Keratinocyte (primary cell): ENCODE data around the gene FAM107B. TPM values are rescaled to one million over a fixed set of nuclear protein-coding genes. Genes with fewer than 3 reads are reported as not detected.

ENCODE experiments used
- DNase-seq: peaks from one replicate; pipeline ENCODE4 v3.0.0-alpha.2; 2011; ENCODE audit warnings: low read depth, missing footprints, low spot score
- FAIRE-seq: peaks from 2 replicates; lab custom pipeline; 2011; peaks lifted over from hg19 to GRCh38; lab: Jason Lieb, UNC
- H2AFZ ChIP-seq: 2 replicates; pipeline ENCODE4 v1.6.0; 2012; ENCODE audit warnings: low read length, control low read depth, inconsistent platforms; ENCODE audit not compliant: control insufficient read depth
- H3K27ac ChIP-seq: 2 replicates; pipeline ENCODE4 v1.5.1; 2011; ENCODE audit warnings: low read length; ENCODE audit not compliant: control insufficient read depth, insufficient read depth
- H3K27me3 ChIP-seq: 3 replicates; pipeline ENCODE4 v1.6.0; 2011; ENCODE audit warnings: low read length; ENCODE audit not compliant: control insufficient read depth, insufficient read depth; ENCODE audit errors: extremely low read depth
- H3K36me3 ChIP-seq, 2 experiments: 2 replicates in 1 of 2; 3 replicates in 1 of 2; pipeline ENCODE4 v1.5.1; 2011; ENCODE audit warnings: low read length in 2 of 2, mild to moderate bottlenecking in 1 of 2; ENCODE audit not compliant: control insufficient read depth in 2 of 2, insufficient read depth in 2 of 2; ENCODE audit errors: extremely low read depth in 1 of 2
- H3K4me1 ChIP-seq: 3 replicates; pipeline ENCODE4 v1.5.1; 2011; ENCODE audit warnings: low read length; ENCODE audit not compliant: control insufficient read depth, insufficient read depth; ENCODE audit errors: extremely low read depth
- H3K4me2 ChIP-seq: 3 replicates; pipeline ENCODE4 v1.6.0; 2011; ENCODE audit warnings: low read depth, low read length; ENCODE audit not compliant: control insufficient read depth, insufficient read depth; ENCODE audit errors: extremely low read depth
- H3K4me3 ChIP-seq, 3 experiments: fragments of 200-600 bp in 1 of 3; sonication (generic) in 1 of 3; 2 replicates in 2 of 3; 3 replicates in 1 of 3; pipeline ENCODE4 v1.5.1; 2011 to 2016; ENCODE audit warnings: low read length in 3 of 3, mild to moderate bottlenecking in 3 of 3, control low read depth in 2 of 3, inconsistent platforms in 1 of 3, low read depth in 1 of 3, mixed read lengths in 1 of 3, mixed run types in 1 of 3, moderate library complexity in 1 of 3; ENCODE audit not compliant: control insufficient read depth in 2 of 3, insufficient read depth in 2 of 3; ENCODE audit errors: extremely low read depth in 1 of 3
- H3K79me2 ChIP-seq: 2 replicates; pipeline ENCODE4 v1.6.0; 2012; ENCODE audit warnings: low read length; ENCODE audit not compliant: control insufficient read depth, insufficient read depth
- H3K9ac ChIP-seq: 3 replicates; pipeline ENCODE4 v1.6.0; 2011; ENCODE audit warnings: low read length; ENCODE audit not compliant: control insufficient read depth, insufficient read depth; ENCODE audit errors: extremely low read depth
- H3K9me1 ChIP-seq: 3 replicates; pipeline ENCODE4 v1.6.0; 2011; ENCODE audit warnings: low read length; ENCODE audit not compliant: control insufficient read depth, insufficient read depth; ENCODE audit errors: extremely low read depth
- H3K9me3 ChIP-seq: 2 replicates; pipeline ENCODE4 v1.5.1; 2012; ENCODE audit warnings: low read depth, low read length; ENCODE audit not compliant: control insufficient read depth
- H4K20me1 ChIP-seq: 3 replicates; pipeline ENCODE4 v1.6.0; 2011; ENCODE audit warnings: low read length; ENCODE audit not compliant: control insufficient read depth, insufficient read depth; ENCODE audit errors: extremely low read depth
- CTCF ChIP-seq, 3 experiments: IDR thresholded peaks in 1 of 3; conservative IDR thresholded peaks in 1 of 3; optimal IDR thresholded peaks in 1 of 3; 2 replicates in 2 of 3; 3 replicates in 1 of 3; pipeline versions ENCODE3 to v1.5.1; 2011; ENCODE audit warnings: low read length in 3 of 3, mild to moderate bottlenecking in 3 of 3, moderate library complexity in 2 of 3, control low read depth in 1 of 3, inconsistent platforms in 1 of 3; ENCODE audit not compliant: insufficient read depth in 2 of 3; ENCODE audit errors: extremely low read depth in 1 of 3
- EZH2 ChIP-seq: IDR thresholded peaks from one replicate; pipeline ENCODE4 v1.6.1; 2012; ENCODE audit warnings: inconsistent platforms, mild to moderate bottlenecking, low read length, moderate library complexity
- dilution Hi-C: fragments of 300-500 bp; cut with MboI; formaldehyde crosslinking; loops from one replicate; pipeline ENCODE4 v1.7.0; 2020; ENCODE audit warnings: low sequenced_read_pairs; ENCODE audit not compliant: extremely low pct_ligation_motif_present
- polyA plus RNA-seq, 5 experiments: library from polyadenylated mRNA; depleted of rRNA in 3 of 5; stranded (reverse) in 3 of 5; stranded (forward) in 1 of 5; unstranded in 1 of 5; fragments of >200 nt; gene quantifications; 1 replicate in 1 of 5; 2 replicates in 3 of 5; 3 replicates in 1 of 5; pipeline versions ENCODE4 v1.2.1 to v1.2.3, GENCODE V29; 2011 to 2012; ENCODE audit warnings: missing spikeins in 2 of 5, low read depth in 1 of 5, low replicate concordance in 1 of 5

FAM107B gene
- polyA plus RNA-seq, 1 donor (not counting 4 experiments of a cell fraction or from before 2014, with no cell fraction given), result 8.7 TPM

- Histone ChIP-seq H3K4me2 (no peak overlapping the region), H3K36me3 (no peaks in the 10 kb centered on the region), H3K4me1 (no peaks in the 10 kb centered on the region), H3K27ac (no peak overlapping the region), H3K79me2 (no peaks in the 10 kb centered on the region), H4K20me1 (no peaks in the 10 kb centered on the region), H3K9me1 (no peaks in the 10 kb centered on the region), H2AFZ (no peak overlapping the region), H3K4me3 (no peak overlapping the region), H3K27me3 (no peaks in the 10 kb centered on the region), H3K9me3 (no peaks in the 10 kb centered on the region), H3K9ac (no peak overlapping the region)
- TF ChIP-seq CTCF (optimal IDR thresholded peaks at IDR 0.05 in 1 of 3, IDR thresholded peaks at IDR 0.05 in 1 of 3, conservative IDR thresholded peaks at IDR 0.05 in 1 of 3; ENCODE audit: extremely low read depth in 1 of 3, insufficient read depth in 2 of 3, low read length in 3 of 3), result no peak
- TF ChIP-seq EZH2, result no peak
- DNase-seq (no peak), FAIRE-seq (no peak)
- dilution Hi-C loops, result no loop called here
These were observed 274.4 kb downstream of the FAM107B start for GRCh38 chr10:14500172-14500765.

DNA sequence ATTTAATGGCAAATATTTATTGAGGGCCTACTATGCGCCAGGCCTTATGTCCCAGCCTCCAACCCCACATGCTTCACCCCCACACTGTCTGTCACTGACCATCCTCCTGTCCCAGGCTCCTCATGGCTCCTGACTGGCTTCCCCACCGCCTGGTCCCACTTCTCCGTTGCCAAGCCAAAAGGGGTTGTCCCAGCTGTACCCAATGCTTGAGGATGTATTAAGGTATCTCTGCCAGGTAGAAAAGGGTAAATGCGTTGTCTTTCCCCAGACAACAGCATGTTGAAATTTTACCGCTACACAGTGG is 275.1 kb downstream of the FAM107B start:
- no peak overlapping the region for H2AFZ ChIP-seq
- no peak overlapping the region for H3K27ac ChIP-seq
- no peaks in the 10 kb centered on the region for H3K79me2 ChIP-seq
- H4K20me1 ChIP-seq, result no peaks in the 10 kb centered on the region
- no peak overlapping the region for H3K9ac ChIP-seq
- H3K36me3 ChIP-seq, result no peaks in the 10 kb centered on the region
- no peaks in the 10 kb centered on the region for H3K9me3 ChIP-seq
- H3K4me1 ChIP-seq, result no peaks in the 10 kb centered on the region
- dilution Hi-C loops, result no loop called here
- DNase-seq (no peak), FAIRE-seq (no peak)
- no peak overlapping the region for H3K4me3 ChIP-seq
- no peak overlapping the region for H3K4me2 ChIP-seq
- no peaks in the 10 kb centered on the region for H3K27me3 ChIP-seq
- H3K9me1 ChIP-seq, result no peaks in the 10 kb centered on the region
- TF ChIP-seq EZH2 (no peak), CTCF (optimal IDR thresholded peaks at IDR 0.05 in 1 of 3, IDR thresholded peaks at IDR 0.05 in 1 of 3, conservative IDR thresholded peaks at IDR 0.05 in 1 of 3; ENCODE audit: extremely low read depth in 1 of 3, insufficient read depth in 2 of 3, low read length in 3 of 3) (no peak)
